Measurements from ENCODE around the gene DMXL2.

- TF ChIP-seq, protein P1, sequence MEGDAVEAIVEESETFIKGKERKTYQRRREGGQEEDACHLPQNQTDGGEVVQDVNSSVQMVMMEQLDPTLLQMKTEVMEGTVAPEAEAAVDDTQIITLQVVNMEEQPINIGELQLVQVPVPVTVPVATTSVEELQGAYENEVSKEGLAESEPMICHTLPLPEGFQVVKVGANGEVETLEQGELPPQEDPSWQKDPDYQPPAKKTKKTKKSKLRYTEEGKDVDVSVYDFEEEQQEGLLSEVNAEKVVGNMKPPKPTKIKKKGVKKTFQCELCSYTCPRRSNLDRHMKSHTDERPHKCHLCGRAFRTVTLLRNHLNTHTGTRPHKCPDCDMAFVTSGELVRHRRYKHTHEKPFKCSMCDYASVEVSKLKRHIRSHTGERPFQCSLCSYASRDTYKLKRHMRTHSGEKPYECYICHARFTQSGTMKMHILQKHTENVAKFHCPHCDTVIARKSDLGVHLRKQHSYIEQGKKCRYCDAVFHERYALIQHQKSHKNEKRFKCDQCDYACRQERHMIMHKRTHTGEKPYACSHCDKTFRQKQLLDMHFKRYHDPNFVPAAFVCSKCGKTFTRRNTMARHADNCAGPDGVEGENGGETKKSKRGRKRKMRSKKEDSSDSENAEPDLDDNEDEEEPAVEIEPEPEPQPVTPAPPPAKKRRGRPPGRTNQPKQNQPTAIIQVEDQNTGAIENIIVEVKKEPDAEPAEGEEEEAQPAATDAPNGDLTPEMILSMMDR (conservative IDR thresholded peaks at IDR 0.05; ENCODE audit: low read depth in 2 of 2) = no peak
- TF ChIP-seq POLR2AphosphoS5 (IDR thresholded peaks at IDR 0.05; ENCODE audit: low read depth) = no peak
- no peak for TF ChIP-seq EZH2 (IDR thresholded peaks at IDR 0.05; ENCODE audit: low read depth, unreplicated experiment)
- no peak for TF ChIP-seq EZH2phosphoT487 (IDR thresholded peaks at IDR 0.05; ENCODE audit: unreplicated experiment)
- TF ChIP-seq JUNB (IDR thresholded peaks at IDR 0.05; ENCODE audit: unreplicated experiment) = no peak
- no peak for TF ChIP-seq REST (IDR thresholded peaks at IDR 0.05; ENCODE audit: unreplicated experiment)
- TF ChIP-seq CREB1 (CRISPR knock-in tag; IDR thresholded peaks at IDR 0.05; ENCODE audit: low read depth) = no peak
- TF ChIP-seq ETS1 (IDR thresholded peaks at IDR 0.05) = no peak
- no peak for TF ChIP-seq ZNF114 (CRISPR knock-in tag; IDR thresholded peaks at IDR 0.05)
- TF ChIP-seq, protein P2, sequence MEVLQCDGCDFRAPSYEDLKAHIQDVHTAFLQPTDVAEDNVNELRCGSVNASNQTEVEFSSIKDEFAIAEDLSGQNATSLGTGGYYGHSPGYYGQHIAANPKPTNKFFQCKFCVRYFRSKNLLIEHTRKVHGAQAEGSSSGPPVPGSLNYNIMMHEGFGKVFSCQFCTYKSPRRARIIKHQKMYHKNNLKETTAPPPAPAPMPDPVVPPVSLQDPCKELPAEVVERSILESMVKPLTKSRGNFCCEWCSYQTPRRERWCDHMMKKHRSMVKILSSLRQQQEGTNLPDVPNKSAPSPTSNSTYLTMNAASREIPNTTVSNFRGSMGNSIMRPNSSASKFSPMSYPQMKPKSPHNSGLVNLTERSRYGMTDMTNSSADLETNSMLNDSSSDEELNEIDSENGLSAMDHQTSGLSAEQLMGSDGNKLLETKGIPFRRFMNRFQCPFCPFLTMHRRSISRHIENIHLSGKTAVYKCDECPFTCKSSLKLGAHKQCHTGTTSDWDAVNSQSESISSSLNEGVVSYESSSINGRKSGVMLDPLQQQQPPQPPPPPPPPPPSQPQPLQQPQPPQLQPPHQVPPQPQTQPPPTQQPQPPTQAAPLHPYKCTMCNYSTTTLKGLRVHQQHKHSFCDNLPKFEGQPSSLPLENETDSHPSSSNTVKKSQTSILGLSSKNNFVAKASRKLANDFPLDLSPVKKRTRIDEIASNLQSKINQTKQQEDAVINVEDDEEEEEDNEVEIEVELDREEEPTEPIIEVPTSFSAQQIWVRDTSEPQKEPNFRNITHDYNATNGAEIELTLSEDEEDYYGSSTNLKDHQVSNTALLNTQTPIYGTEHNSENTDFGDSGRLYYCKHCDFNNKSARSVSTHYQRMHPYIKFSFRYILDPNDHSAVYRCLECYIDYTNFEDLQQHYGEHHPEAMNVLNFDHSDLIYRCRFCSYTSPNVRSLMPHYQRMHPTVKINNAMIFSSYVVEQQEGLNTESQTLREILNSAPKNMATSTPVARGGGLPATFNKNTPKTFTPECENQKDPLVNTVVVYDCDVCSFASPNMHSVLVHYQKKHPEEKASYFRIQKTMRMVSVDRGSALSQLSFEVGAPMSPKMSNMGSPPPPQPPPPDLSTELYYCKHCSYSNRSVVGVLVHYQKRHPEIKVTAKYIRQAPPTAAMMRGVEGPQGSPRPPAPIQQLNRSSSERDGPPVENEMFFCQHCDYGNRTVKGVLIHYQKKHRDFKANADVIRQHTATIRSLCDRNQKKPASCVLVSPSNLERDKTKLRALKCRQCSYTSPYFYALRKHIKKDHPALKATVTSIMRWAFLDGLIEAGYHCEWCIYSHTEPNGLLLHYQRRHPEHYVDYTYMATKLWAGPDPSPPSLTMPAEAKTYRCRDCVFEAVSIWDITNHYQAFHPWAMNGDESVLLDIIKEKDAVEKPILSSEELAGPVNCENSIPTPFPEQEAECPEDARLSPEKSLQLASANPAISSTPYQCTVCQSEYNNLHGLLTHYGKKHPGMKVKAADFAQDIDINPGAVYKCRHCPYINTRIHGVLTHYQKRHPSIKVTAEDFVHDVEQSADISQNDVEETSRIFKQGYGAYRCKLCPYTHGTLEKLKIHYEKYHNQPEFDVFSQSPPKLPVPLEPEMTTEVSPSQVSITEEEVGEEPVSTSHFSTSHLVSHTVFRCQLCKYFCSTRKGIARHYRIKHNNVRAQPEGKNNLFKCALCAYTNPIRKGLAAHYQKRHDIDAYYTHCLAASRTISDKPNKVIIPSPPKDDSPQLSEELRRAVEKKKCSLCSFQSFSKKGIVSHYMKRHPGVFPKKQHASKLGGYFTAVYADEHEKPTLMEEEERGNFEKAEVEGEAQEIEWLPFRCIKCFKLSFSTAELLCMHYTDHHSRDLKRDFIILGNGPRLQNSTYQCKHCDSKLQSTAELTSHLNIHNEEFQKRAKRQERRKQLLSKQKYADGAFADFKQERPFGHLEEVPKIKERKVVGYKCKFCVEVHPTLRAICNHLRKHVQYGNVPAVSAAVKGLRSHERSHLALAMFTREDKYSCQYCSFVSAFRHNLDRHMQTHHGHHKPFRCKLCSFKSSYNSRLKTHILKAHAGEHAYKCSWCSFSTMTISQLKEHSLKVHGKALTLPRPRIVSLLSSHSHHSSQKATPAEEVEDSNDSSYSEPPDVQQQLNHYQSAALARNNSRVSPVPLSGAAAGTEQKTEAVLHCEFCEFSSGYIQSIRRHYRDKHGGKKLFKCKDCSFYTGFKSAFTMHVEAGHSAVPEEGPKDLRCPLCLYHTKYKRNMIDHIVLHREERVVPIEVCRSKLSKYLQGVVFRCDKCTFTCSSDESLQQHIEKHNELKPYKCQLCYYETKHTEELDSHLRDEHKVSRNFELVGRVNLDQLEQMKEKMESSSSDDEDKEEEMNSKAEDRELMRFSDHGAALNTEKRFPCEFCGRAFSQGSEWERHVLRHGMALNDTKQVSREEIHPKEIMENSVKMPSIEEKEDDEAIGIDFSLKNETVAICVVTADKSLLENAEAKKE (CRISPR knock-in tag; IDR thresholded peaks at IDR 0.05) = no peak
- TF ChIP-seq STAT1 (IDR thresholded peaks at IDR 0.05; ENCODE audit: unreplicated experiment) = no peak
Measured at GRCh38 chr15:51475736-51476135, 146.8 kb downstream of the DMXL2 start.
